GM06990 (cell line): ENCODE results near the gene TRAK1.

ENCODE experiments used
- DNase-seq: peaks from one replicate; pipeline ENCODE4 v3.0.0-alpha.2; 2011; ENCODE audit not compliant: insufficient read length; ENCODE audit errors: extremely low read depth
- H3K27me3 ChIP-seq: replicated peaks from 2 replicates; pipeline ENCODE4 v1.6.0; 2011; ENCODE audit warnings: low read length; ENCODE audit not compliant: control insufficient read depth, insufficient read depth
- H3K36me3 ChIP-seq: 2 replicates; pipeline ENCODE4 v1.5.1; 2011; ENCODE audit warnings: low read length; ENCODE audit not compliant: control insufficient read depth, insufficient read depth
- H3K4me3 ChIP-seq: replicated peaks from 2 replicates; pipeline ENCODE4 v1.5.1; 2011; ENCODE audit warnings: low read depth, mild to moderate bottlenecking, control low read depth, low read length
- TF ChIP-seq, protein P1 (sequence below): IDR thresholded peaks from 2 replicates; pipeline ENCODE4 v1.5.1; 2011; ENCODE audit warnings: low read length, control low read depth, mild to moderate bottlenecking, inconsistent platforms; ENCODE audit not compliant: insufficient read depth, poor library complexity, severe bottlenecking

Gene TRAK1

DNA sequence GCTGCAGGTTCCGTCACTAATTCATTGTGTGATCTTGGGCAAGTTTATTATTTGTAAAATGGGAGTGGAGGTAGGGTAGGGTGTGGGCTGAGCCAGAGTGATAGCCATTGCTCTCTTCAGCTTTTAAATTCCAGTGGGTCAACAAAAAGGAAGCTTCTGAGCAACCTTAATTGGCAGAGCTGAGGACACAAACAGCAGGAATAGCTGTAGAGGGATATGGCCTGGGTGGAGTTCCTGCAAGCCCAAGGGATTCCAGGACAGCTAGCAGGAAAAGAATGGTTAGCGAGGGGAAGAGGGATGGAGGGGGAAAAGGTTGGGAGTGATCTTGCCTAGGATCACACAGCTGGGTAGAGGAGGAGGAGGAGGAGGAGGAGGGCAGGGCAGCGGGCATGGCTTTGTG is 163.4 kb downstream of the TRAK1 start:
- TF ChIP-seq, protein P1, sequence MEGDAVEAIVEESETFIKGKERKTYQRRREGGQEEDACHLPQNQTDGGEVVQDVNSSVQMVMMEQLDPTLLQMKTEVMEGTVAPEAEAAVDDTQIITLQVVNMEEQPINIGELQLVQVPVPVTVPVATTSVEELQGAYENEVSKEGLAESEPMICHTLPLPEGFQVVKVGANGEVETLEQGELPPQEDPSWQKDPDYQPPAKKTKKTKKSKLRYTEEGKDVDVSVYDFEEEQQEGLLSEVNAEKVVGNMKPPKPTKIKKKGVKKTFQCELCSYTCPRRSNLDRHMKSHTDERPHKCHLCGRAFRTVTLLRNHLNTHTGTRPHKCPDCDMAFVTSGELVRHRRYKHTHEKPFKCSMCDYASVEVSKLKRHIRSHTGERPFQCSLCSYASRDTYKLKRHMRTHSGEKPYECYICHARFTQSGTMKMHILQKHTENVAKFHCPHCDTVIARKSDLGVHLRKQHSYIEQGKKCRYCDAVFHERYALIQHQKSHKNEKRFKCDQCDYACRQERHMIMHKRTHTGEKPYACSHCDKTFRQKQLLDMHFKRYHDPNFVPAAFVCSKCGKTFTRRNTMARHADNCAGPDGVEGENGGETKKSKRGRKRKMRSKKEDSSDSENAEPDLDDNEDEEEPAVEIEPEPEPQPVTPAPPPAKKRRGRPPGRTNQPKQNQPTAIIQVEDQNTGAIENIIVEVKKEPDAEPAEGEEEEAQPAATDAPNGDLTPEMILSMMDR, result no peak
- Histone ChIP-seq H3K27me3 (no peaks in the 10 kb centered on the region; the same call in 1 of the 2 replicates), H3K4me3 (no peak overlapping the region), H3K36me3 (no peaks in the 10 kb centered on the region)
- DNase-seq, result no peak

DNA sequence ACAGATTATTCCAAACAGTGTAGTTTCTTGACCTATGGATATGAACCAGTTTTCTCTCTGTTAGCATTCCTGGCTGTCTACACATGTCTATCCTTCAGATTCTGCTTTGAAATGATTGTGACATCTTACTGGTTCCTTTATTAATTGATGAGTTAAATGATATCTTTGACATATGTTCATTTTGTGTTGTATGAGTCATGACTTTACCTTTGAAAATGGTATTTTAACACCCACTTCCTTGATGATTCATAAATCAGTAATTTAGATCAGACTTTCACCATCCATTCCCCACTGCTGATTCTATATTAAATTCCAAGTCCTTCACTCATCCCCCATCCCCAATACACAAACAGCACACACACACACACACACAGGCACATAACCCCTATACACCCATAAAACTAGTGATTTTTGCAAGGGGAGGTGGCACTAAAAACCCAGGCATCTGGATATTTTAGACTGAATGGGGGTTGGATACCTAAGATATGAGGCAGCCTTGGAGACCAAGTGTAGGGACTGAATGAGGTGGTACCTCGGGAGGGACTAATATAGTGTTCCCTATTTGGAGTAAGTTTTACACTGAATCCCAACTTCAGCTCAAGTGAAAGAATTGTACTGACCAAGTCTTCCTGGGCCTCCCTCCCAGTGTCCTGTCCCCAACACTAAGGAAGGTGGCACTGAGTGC is 165.1 kb downstream of the TRAK1 start:
- TF ChIP-seq, protein P1, result no peak
- Histone ChIP-seq H3K27me3 (no peaks in the 10 kb centered on the region; the same call in 1 of the 2 replicates), H3K4me3 (no peak overlapping the region), H3K36me3 (no peaks in the 10 kb centered on the region)
- DNase-seq, result no peak

DNA sequence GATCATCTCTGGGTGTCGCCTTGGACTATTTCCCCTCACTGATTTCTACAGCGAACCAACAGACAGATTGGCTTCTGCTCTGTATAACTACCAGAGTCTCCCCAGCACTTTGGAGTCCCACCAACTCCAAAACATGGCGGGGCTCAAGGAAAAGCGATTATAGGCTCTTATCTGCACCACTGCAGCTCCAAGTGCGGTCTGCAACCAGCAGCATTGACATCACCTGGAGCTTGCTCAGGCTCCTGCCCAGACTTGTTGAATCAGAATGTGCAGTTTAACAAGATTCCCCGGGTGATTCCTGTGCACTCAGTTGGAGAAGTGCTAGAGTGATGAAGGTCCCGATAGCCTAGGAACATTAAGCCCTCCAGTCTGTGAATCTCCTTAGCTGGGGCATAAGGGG is 165.8 kb downstream of the TRAK1 start:
- TF ChIP-seq, protein P1, result no peak
- no peak for DNase-seq
- Histone ChIP-seq H3K36me3 (no peaks in the 10 kb centered on the region), H3K27me3 (no peaks in the 10 kb centered on the region; the same call in 1 of the 2 replicates), H3K4me3 (no peak overlapping the region)

DNA sequence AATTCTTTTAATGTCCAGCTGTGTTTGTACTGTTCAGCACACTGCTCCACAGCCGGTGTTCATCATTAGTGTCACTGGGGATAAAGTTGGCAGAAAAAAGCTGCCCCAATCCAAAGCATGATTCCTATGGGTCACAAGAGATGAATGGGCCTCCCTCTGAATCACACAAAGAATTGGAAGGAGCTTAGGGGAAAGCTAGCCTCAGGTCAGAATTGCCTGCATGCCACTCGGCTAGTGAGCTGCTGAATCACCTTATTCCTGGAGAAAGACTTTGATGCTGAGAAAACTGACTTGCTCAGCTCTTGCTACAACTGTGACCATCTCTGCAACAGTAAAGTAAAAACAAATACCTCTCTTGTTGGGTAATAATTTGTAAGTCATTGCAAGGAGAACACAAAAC is 171.4 kb downstream of the TRAK1 start:
- peaks cover 1% of the 10 kb centered on the region; the same call in 1 of the 2 replicates for H3K27me3 ChIP-seq
- H3K36me3 ChIP-seq, result no peaks in the 10 kb centered on the region
- H3K4me3 ChIP-seq, result no peak overlapping the region
- TF ChIP-seq, protein P1, result no peak
- DNase-seq, result no peak

DNA sequence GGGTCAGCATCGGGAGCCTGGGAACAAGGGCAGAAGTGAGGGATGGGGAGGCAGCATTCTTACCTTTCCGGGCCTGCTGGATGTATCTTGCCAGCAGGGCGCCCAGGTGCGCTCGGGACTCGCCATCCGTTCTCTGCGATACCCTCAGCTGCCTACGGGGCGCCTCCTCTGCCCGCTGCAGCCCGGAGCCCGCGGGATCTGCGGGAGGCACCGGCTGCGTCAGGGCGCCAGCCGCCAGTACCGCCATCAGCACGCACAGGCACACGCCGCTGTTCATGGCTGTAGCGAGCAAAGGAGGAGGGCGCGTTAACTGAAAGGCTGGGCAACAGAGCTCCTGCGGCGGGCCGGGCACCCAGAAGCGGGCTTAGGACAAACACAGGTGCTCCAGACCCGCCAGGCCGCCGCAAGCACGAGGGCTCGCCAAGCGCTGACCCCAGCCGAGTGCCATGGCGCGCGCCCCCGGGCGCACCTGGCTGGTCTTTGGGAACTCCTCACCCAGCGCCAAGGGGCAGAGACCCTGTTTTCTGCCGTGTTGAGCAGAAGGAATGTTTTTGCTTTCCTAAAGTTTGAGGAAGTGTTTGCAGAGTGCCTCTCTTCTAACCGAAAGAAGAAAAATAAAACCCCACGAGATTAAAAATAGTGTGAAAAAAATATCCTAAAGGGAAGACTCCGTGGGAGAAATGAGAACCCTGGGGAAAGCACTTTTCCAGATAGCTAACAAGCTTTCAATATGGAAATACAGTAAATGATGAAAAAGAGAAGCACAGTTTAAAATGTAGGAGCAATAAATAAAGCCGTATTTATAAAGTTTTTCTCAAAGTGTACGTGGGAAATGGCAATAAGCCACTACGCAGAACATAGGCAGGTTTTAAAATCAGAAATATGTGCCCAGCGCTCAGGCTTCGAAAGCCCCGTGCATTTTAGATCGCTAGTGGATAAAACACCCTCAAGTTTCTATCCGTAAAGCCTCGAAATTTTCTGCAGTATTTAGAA is 172.5 kb downstream of the TRAK1 start:
- H3K4me3 ChIP-seq, result no peak overlapping the region
- DNase-seq, result no peak
- no peaks in the 10 kb centered on the region for H3K36me3 ChIP-seq
- H3K27me3 ChIP-seq, result peaks cover 1% of the 10 kb centered on the region; the same call in 1 of the 2 replicates
- TF ChIP-seq, protein P1, result no peak
